Endothelial cell of umbilical vein (primary cell): Measurements from ENCODE around the gene COLQ.

Source experiments
- CTCF ChIP-seq, 2 donors: IDR thresholded peaks; 1 replicate in 1 of 2; 2 replicates in 1 of 2; pipeline ENCODE4 v1.5.1; 2011; ENCODE audit warnings: low read length in 2 of 2, mild to moderate bottlenecking in 2 of 2, moderate library complexity in 2 of 2, control low read depth in 1 of 2, inconsistent platforms in 1 of 2, low read depth in 1 of 2; ENCODE audit not compliant: insufficient read depth in 1 of 2; ENCODE audit errors: extremely low read depth in 1 of 2
- FOS ChIP-seq: IDR thresholded peaks from 2 replicates; pipeline ENCODE4 v1.6.1; 2011; ENCODE audit warnings: mild to moderate bottlenecking, low read length, moderate library complexity, borderline replicate concordance; ENCODE audit not compliant: insufficient read depth
- MAX ChIP-seq: IDR thresholded peaks from 2 replicates; pipeline ENCODE4 v1.6.1; 2011; ENCODE audit not compliant: insufficient read depth, insufficient read length

- TF ChIP-seq CTCF (IDR thresholded peaks at IDR 0.05; ENCODE audit: extremely low read depth in 1 of 2, insufficient read depth in 1 of 2, low read depth in 1 of 2, low read length in 2 of 2) = no peak
- no peak for TF ChIP-seq MAX
- TF ChIP-seq FOS = no peak
These were observed 28.3 kb upstream of the COLQ start for GRCh38 chr3:15549846-15550245.
